Measurements from ENCODE around the gene MGST2. TPM values are rescaled to one million over a fixed set of nuclear protein-coding genes. Genes with fewer than 3 reads are reported as not detected.
A peak's percentile ranks its signal among the peaks of the same experiment; 100 is the strongest.

MGST2 gene
- polyA plus RNA-seq, 10 donors, result 41.9 to 55.5 (median 48.9) TPM

GRCh38 chr4:139641218-139641617 is 24.4 kb upstream of the MGST2 start:
- no peak for DNase-seq

DNA sequence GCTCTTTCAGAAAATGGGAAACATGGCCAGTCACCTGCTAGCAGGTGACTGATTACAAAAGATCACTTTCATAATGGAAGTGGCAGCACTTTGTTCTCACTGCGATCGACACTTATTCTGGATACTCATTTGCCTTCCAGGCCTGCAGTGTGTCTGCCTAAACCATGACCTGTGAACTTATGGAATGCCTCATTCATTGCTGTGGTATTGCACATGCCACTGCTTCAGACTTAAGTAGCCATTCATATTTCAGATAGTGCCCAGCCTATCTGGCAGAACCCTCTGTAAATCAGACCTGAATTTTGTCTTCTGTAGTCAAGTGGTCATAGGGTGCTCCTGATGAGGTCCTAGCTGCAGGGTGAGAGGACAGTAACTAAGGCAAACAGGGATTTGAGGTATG is 23.3 kb upstream of the MGST2 start:
- DNase-seq, result no peak

DNA sequence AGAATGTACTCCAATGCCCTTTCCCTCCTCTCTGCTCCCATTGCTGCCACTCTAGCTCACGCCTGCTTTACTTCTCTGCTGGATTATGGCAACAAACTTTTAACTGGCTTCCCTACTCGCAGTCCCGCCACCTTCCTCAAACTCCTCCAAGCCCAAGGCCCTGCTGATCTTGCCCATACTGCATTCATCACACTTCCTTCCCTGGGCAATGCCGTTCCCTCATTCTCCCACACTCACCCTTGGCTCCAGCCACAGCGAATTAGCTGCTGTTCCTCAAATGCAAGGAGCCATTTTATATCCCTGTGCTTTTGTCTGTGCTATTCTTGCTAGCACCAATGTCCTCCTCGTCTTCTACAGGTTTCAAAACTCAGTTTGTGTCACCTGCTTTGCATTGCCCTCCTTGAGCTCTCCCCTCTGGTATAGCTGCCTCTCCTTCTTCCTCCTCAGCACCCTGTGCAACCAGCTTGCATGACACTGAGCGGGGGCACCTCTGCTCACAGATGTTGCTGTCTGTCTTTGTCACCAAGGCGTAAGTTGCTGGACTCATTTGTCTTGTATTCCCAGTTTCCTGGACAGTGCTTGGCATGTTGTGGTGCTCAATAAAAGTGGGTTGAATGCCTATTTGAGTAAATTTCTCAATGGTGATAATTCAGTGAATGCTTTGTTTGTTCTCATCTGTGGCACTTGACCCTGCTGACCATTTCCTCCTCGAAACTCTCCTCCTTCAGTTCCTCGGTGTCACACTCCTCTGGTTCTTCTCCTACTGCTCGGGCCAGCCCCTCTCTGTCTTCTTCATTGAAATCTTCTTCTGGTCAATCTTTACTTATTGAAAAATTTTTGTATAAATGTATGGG is 22.4 kb upstream of the MGST2 start:
- DNase-seq, result no peak

DNA sequence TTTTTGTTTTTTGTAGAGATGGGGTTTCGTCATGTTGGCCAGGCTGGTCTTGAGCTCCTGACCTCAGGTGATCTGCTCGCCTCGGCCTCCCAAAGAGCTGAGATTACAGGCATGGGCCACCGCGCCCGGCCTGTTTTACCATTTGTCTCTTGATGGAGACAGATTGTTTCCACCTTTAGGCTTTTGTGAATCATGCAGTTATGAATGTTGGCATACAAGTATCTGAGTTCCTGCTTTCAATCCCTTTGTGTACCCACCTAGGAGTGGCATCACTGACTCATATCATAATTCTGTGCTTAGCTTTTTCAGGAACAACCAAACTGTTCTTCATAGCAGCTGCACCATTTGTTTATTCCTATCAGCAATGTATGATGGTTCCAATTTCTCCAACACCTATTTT is 20.2 kb upstream of the MGST2 start:
- no peak for DNase-seq

DNA sequence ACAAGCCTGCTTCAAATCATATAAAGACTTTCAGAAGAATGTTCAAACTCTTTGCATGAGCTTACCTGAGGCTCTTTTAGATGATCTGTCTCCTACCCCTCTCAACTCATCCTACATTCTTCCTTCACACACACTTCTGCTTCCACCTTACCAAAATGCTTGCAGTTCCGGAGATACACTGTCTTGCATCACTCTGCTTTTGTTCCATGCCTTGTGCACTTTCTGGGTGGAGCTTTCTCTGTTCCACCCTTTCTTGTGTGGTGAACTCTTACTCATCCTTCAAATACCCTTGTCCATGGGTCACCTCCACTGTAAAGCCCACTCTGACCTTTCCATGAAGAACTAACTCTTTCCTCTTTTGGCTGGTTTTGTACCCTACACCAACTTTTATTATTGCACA is 18.4 kb upstream of the MGST2 start:
- no peak for DNase-seq

GRCh38 chr4:139647952-139648351 is 17.7 kb upstream of the MGST2 start:
- DNase-seq, result no peak

- DNase-seq, result peak; percentile 81 to 95 (median 93)
These were observed 14.1 kb upstream of the MGST2 start for GRCh38 chr4:139651282-139652194.

- DNase-seq, result no peak
These were observed 11.1 kb upstream of the MGST2 start for GRCh38 chr4:139654516-139654915.

GRCh38 chr4:139655116-139655515 is 10.5 kb upstream of the MGST2 start:
- DNase-seq, result no peak

DNA sequence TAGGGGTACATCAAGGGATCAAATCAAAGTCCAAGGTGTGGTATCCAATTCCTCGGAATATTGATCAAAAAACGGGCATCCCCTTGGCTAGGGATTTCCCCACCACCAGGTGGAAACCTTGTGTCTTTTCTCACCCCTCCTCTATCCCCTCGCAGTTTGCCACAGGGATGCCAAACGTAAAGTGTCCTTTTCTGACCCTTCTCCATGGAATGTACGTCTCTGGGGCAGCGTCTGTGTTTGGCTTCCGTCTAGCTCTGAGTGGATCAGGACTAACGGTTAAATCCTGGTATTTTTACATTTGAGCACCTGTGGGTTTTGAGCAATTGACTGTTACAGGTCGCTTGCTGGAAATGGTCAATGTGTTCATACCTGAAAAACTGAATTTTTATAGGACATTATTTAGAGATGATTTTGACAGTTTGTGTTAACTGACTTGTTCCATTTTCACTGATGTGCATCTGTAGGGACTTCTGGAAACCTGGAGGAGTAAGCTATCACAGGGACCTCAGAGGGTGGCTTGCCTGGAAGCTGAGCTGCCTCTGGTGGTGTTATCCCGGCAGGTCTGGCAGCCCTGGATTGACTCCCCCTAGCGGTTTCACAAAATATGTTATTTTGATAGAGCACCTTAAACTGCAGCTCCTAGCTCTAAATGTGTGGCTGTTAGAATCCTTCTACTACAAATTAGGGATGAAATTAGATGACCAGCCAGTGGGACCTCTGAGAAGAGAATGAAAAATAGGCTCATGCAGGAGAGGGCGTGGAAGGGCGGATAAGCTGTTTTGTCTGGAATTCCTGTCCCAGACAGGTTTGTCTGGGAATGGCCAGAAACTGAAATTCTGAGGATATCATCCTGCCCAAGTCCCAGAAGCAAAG is 8.8 kb upstream of the MGST2 start:
- DNase-seq, result peak in 2 of 3 donors; percentile 60 to 81

DNA sequence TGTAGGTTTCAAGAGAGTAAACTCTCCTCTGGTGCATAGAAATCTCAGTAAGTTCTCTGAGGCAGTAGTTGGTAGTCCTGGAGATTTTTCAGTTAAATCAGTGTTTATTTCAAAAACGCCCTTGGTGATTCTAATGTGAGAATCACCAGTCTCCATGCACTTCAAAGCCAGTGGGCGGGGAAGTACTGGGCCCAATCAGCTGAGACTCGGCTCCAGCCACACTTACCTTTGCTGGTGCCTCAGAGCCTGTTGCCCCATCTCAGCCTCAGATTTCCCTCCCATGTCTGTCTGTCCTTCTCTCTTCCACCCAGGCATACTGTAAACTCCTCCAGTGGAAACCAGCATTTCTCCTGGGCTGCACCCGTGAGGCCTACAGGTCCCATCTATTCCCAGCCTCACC is 7.4 kb upstream of the MGST2 start:
- no peak for DNase-seq

DNA sequence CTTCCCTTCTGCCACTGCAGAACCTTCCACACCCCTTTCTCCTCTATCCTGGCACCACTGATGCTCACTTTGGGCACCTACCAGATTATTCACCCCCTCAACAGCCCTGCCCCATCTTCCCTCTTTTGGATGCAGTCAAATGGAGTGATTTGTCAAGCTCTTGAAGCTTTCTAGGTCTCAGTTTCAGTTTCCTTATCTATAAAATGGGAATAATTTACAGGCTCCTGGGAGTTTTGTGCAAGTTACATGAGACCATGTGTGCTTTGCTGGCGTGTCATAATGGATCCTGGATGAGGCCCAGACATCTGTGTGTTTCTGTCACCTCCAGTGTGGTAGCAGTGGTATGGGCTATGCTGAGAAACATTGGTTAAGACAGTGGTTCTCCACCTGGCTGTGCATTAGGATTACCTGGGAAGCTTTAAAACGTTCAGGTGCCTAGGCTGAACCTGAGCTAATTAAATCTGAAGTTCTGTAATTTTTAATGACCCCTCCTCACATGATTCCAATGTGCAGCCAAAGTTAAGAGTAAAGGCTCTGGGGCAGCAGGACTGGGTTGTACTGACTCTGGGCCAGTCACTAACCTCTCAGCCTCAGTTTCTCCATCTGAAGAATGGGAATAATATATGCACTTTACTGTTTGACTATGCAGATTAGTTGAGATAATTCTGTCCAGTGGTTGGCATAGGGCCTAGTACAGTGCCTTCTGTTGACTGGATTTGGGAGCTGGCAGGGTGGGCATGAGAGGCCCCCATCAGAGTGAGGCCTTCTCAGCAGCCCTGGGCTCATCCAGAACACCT is 6.8 kb upstream of the MGST2 start:
- DNase-seq, result no peak

- DNase-seq, result no peak
These were observed 5.7 kb upstream of the MGST2 start for GRCh38 chr4:139659735-139660424.

DNA sequence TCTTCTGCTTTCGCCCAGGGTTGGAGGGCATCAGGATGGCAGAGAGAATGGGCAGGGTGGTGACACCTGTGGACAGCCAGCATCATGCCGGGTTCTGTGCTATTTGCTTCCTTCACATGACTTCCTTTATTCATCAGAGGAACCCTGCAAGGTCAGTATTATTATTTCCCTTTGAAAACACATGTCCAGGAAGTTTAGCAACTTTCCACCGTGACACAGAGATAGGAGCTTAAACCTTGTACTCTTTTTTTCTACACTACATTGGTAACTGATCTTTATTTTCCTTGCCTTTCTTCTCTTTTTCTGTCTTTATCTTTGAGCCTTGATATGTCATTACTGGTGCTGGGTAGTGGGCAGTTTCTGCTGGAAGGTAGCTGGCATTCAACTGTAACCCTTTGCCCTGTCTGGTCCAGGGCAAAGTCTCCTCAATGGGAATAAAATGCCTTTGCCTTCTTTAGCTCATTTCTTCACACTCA is 5.0 kb upstream of the MGST2 start:
- no peak for DNase-seq

- no peak for DNase-seq
These were observed 2.0 kb upstream of the MGST2 start for GRCh38 chr4:139663561-139664138.

DNA sequence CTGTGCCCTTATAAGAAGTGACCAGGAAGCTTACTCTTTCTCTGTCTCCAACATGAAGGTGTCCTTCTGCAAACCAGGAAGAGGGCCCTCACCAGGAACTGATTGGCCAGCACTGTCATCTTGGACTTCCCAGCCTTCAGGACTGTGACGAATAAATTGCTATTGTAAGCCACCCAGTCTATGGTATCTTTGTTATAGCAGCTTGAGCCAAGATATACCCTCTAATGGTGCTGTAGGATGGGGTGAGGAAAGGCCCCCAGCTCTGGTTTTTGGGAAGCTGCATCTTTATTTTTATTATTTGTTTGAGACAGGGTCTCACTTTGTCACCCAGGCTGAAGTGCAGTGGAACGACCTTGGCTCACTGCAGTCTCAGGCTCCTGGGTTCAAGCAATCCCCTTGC is 1.2 kb upstream of the MGST2 start:
- DNase-seq, result no peak

DNA sequence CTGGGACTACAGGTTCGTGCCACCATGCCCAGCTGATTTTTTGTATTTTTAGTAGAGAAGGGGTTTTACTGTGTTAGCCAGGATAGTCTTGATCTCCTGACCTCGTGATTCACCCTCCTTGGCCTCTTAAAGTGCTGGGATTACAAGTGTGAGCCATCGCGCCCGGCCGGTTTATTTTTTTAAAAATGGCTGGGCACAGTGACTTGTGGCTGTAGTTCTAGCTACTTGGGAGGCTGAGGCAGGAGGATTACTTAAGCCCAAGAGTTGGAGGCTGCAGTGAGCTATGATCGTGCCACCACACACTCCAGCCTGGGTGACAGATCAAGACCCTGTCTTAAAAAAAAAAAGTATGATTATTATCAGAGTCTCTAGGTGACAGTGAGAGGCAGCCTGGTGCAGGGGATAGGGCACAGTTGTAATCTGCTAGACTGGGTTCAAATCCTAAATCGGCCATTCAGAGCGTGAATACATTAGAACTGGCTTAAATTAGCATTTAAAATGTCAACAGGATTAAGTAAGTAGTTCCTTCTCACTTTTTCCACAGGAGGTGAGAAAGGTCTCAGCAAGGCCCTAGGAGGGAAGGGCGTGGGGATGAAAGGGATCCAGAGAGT is 435 bp upstream of the MGST2 start:
- peak in 1 of 3 donors; percentile 10 for DNase-seq

DNA sequence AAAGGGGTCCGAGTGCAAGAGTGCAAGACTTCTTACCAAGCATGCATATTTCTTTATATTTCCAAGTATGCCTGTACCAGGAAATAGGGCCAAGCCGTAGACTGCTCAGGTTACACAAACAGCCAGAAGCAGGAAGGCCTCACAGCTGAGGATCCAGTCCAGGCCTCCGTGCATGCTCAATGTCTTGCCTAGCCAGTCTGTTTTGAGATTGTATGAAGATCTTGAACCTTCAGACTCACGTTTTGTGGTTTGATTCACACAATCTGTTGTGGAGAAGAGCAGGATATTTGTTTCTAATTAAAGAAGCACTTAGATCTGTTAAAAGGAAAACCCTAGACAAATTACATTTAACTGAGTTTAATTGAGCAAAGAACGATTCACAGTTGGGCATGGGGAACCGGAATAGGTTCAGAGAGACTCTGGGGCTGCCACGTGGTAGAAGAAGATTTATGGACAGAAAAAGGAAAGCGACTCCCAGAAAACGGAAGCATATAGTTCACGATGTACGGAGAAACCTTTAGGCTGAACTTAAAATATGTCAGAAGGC is 1.2 kb downstream of the MGST2 start:
- DNase-seq, result peak; percentile 52 to 83 (median 66)

GRCh38 chr4:139668036-139668435 is 2.4 kb downstream of the MGST2 start:
- no peak for DNase-seq

Data from muscle of back (tissue), 11 donors.